HTERT RPE-1 (cell line): ENCODE measurements around the gene ANO2.
"Not testable (repeated sequence)": the region's sequence is repeated elsewhere in the genome, so short reads cannot be mapped to it uniquely, and the experiment has no call there.

Experiments
- in situ Hi-C: fragments of 300-500 bp; cut with MboI; formaldehyde crosslinking; loops from 4 replicates; pipeline ENCODE4 v1.14.3; 2020; ENCODE audit warnings: low sequenced_read_pairs

Gene ANO2

GRCh38 chr12:5889381-5890047 is 55.5 kb downstream of the ANO2 start:
- in situ Hi-C loops: no loop called here

- in situ Hi-C loops: no loop called here
Observed at GRCh38 chr12:5888816-5889315, 56.2 kb downstream of the ANO2 start.

GRCh38 chr12:5887819-5888218 is 57.2 kb downstream of the ANO2 start:
- in situ Hi-C loops: not testable (repeated sequence)

GRCh38 chr12:5884866-5885265 is 60.2 kb downstream of the ANO2 start:
- in situ Hi-C loops: no loop called here

GRCh38 chr12:5884285-5884684 is 60.8 kb downstream of the ANO2 start:
- in situ Hi-C loops: no loop called here

GRCh38 chr12:5882511-5883190 is 62.4 kb downstream of the ANO2 start:
- in situ Hi-C loops: no loop called here

GRCh38 chr12:5881666-5882065 is 63.4 kb downstream of the ANO2 start:
- in situ Hi-C loops: no loop called here

GRCh38 chr12:5881101-5881606 is 63.9 kb downstream of the ANO2 start:
- in situ Hi-C loops: no loop called here

GRCh38 chr12:5875851-5876250 is 69.2 kb downstream of the ANO2 start:
- in situ Hi-C loops: no loop called here

GRCh38 chr12:5874514-5874913 is 70.5 kb downstream of the ANO2 start:
- in situ Hi-C loops: no loop called here

- in situ Hi-C loops: no loop called here
Observed at GRCh38 chr12:5873281-5873919, 71.7 kb downstream of the ANO2 start.

- in situ Hi-C loops: no loop called here
Observed at GRCh38 chr12:5872745-5873144, 72.3 kb downstream of the ANO2 start.

- in situ Hi-C loops: no loop called here
Observed at GRCh38 chr12:5871741-5872140, 73.3 kb downstream of the ANO2 start.

GRCh38 chr12:5870183-5870582 is 74.9 kb downstream of the ANO2 start:
- in situ Hi-C loops: no loop called here

GRCh38 chr12:5868625-5869295 is 76.3 kb downstream of the ANO2 start:
- in situ Hi-C loops: no loop called here

- in situ Hi-C loops: no loop called here
Observed at GRCh38 chr12:5865397-5865796, 79.7 kb downstream of the ANO2 start.

GRCh38 chr12:5864972-5865371 is 80.1 kb downstream of the ANO2 start:
- in situ Hi-C loops: no loop called here

- in situ Hi-C loops: no loop called here
Observed at GRCh38 chr12:5864301-5864700, 80.8 kb downstream of the ANO2 start.

- in situ Hi-C loops: no loop called here
Observed at GRCh38 chr12:5861416-5861815, 83.6 kb downstream of the ANO2 start.

GRCh38 chr12:5856692-5857091 is 88.4 kb downstream of the ANO2 start:
- in situ Hi-C loops: no loop called here

GRCh38 chr12:5846950-5847349 is 98.1 kb downstream of the ANO2 start:
- in situ Hi-C loops: no loop called here
